NT2/D1 (cell line): ENCODE measurements around the gene METTL17.
"Not testable (repeated sequence)": the region's sequence is repeated elsewhere in the genome, so short reads cannot be mapped to it uniquely, and the experiment has no call there.

Experiments
- DNase-seq: peaks from one replicate; pipeline ENCODE4 v3.0.0-alpha.2; 2011; ENCODE audit warnings: low read depth, low spot score
- H3K27me3 ChIP-seq: 2 replicates; pipeline ENCODE4 v1.6.0; 2011; ENCODE audit warnings: mild to moderate bottlenecking; ENCODE audit not compliant: insufficient read length, insufficient read depth
- H3K36me3 ChIP-seq: 2 replicates; pipeline ENCODE4 v1.6.1; 2011; ENCODE audit warnings: mild to moderate bottlenecking, low read length, mixed read lengths; ENCODE audit not compliant: insufficient read depth, insufficient read length
- H3K4me1 ChIP-seq: 2 replicates; pipeline ENCODE4 v1.5.1; 2011; ENCODE audit not compliant: insufficient read depth, insufficient read length
- H3K4me3 ChIP-seq: 2 replicates; pipeline ENCODE4 v1.5.1; 2011; ENCODE audit warnings: low read depth; ENCODE audit not compliant: insufficient read length
- H3K9ac ChIP-seq: 2 replicates; pipeline ENCODE4 v1.6.0; 2011; ENCODE audit warnings: low read depth; ENCODE audit not compliant: insufficient read length
- H3K9me3 ChIP-seq: 2 replicates; pipeline ENCODE4 v1.5.1; 2011; ENCODE audit warnings: mild to moderate bottlenecking, low read length; ENCODE audit not compliant: insufficient read depth
- SUZ12 ChIP-seq: IDR thresholded peaks from 2 replicates; pipeline ENCODE4 v1.6.1; 2011; ENCODE audit not compliant: insufficient read length, insufficient read depth; ENCODE audit errors: extremely low read depth
- YY1 ChIP-seq: IDR thresholded peaks from 2 replicates; pipeline ENCODE4 v1.6.1; 2011; ENCODE audit not compliant: insufficient read length, insufficient read depth
- ZNF274 ChIP-seq: IDR thresholded peaks from 2 replicates; pipeline ENCODE4 v1.6.1; 2011; ENCODE audit warnings: mild to moderate bottlenecking, low read depth, low read length

The METTL17 gene

DNA sequence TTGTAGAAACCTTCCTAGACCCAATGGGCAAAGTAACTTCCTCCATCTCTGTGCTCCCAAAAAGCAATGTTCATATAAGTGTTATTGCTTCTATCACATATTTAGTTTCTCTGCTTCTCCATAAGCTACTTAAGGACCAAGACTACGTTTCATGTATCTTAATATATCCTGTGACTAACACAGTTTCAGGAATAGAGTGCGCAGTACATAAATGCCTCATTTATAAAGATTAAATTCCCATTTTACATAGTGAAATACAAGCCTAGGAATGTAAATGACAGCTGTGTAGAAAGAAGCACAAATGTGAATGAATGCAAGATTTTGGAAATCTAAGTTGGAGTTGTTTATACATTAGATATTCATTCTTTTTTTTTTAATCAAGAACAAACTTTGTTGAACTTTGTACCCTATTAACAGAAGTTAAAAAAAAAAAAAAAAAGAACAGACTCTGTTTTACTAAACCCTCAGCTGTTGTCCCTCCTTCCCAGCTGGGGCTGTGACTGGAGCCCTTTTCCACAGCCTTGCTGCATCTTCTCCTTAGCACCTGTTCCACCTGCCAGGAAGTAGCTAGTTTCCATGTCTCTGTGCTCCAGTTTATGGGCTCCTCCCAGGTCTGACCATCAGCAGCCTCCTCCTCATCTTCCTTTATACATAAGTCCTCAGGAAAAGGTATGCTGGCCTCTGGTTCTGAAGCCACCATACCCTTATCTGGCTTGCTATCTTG, 7.0 kb upstream of the METTL17 start:
- no peaks in the 10 kb centered on the region for H3K4me1 ChIP-seq
- H3K27me3 ChIP-seq: no peaks in the 10 kb centered on the region
- DNase-seq: no peak
- no peaks in the 10 kb centered on the region for H3K36me3 ChIP-seq
- no peak overlapping the region for H3K9ac ChIP-seq
- TF ChIP-seq ZNF274 (no peak), SUZ12 (no peak), YY1 (no peak)
- no peak overlapping the region for H3K4me3 ChIP-seq
- no peaks in the 10 kb centered on the region for H3K9me3 ChIP-seq

- not testable (repeated sequence) for H3K9ac ChIP-seq, H3K27me3 ChIP-seq, H3K4me3 ChIP-seq, H3K36me3 ChIP-seq, DNase-seq, H3K9me3 ChIP-seq, H3K4me1 ChIP-seq
These were observed 4.1 kb upstream of the METTL17 start for GRCh38 chr14:20985650-20986049.

GRCh38 chr14:20986811-20987210, 3.0 kb upstream of the METTL17 start:
- DNase-seq: no peak
- H3K4me1 ChIP-seq: no peaks in the 10 kb centered on the region
- TF ChIP-seq SUZ12 (no peak), ZNF274 (no peak), YY1 (no peak)
- H3K9me3 ChIP-seq: no peaks in the 10 kb centered on the region
- H3K9ac ChIP-seq: no peak overlapping the region
- no peak overlapping the region for H3K4me3 ChIP-seq
- H3K27me3 ChIP-seq: no peaks in the 10 kb centered on the region
- peaks cover 6% of the 10 kb centered on the region for H3K36me3 ChIP-seq

- H3K9ac ChIP-seq: peak overlapping the region; percentile 24
- peak overlapping the region; percentile 29 for H3K4me3 ChIP-seq
- DNase-seq: no peak
- no peak for TF ChIP-seq ZNF274
- TF ChIP-seq YY1: no peak
- TF ChIP-seq SUZ12: no peak
- H3K27me3 ChIP-seq: no peaks in the 10 kb centered on the region
- no peaks in the 10 kb centered on the region for H3K9me3 ChIP-seq
- peaks cover 25% of the 10 kb centered on the region for H3K36me3 ChIP-seq
- no peaks in the 10 kb centered on the region for H3K4me1 ChIP-seq
These were observed 886 bp upstream of the METTL17 start for GRCh38 chr14:20988717-20989470.

DNA sequence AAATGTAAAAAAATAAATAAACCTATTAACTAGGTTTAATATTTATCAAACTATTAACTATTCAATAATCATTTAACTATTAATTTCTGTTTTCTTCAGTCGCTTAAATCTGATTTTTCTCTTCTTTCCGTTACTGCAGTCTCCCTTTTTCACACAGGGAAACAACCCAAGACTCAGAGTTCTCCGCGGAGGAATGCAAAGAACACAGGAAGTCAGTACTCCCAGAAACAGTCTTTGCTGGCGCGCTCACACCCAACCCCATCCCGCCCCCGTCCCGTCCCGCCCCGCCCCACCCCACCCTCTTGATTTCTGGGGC, 351 bp upstream of the METTL17 start:
- Histone ChIP-seq H3K27me3 (no peaks in the 10 kb centered on the region), H3K9ac (peak overlapping the region; percentile 24), H3K36me3 (peaks cover 30% of the 10 kb centered on the region), H3K9me3 (no peaks in the 10 kb centered on the region), H3K4me3 (peak overlapping the region; percentile 29), H3K4me1 (no peaks in the 10 kb centered on the region)
- TF ChIP-seq SUZ12: no peak
- TF ChIP-seq ZNF274: no peak
- TF ChIP-seq YY1: no peak
- DNase-seq: no peak

GRCh38 chr14:20996521-20996920, 6.7 kb downstream of the METTL17 start:
- H3K27me3 ChIP-seq: no peaks in the 10 kb centered on the region
- H3K9ac ChIP-seq: no peak overlapping the region
- H3K4me3 ChIP-seq: no peak overlapping the region
- no peak for TF ChIP-seq SUZ12
- no peak for TF ChIP-seq YY1
- no peak for TF ChIP-seq ZNF274
- H3K36me3 ChIP-seq: peaks cover 52% of the 10 kb centered on the region
- peaks cover 6% of the 10 kb centered on the region for H3K4me1 ChIP-seq
- H3K9me3 ChIP-seq: no peaks in the 10 kb centered on the region
- DNase-seq: no peak

GRCh38 chr14:20997115-20997514, 7.3 kb downstream of the METTL17 start:
- TF ChIP-seq ZNF274: no peak
- no peak for TF ChIP-seq SUZ12
- TF ChIP-seq YY1: no peak
- no peak for DNase-seq
- H3K9me3 ChIP-seq: no peaks in the 10 kb centered on the region
- no peak overlapping the region for H3K9ac ChIP-seq
- no peaks in the 10 kb centered on the region for H3K27me3 ChIP-seq
- H3K4me3 ChIP-seq: no peak overlapping the region
- peaks cover 6% of the 10 kb centered on the region for H3K4me1 ChIP-seq
- peaks cover 47% of the 10 kb centered on the region for H3K36me3 ChIP-seq
